Osteocyte (in vitro differentiated cells): ENCODE results near the gene CPB2. TPM values are rescaled to one million over a fixed set of nuclear protein-coding genes. Genes with fewer than 3 reads are reported as not detected.

Source experiments
- DNase-seq: peaks from one replicate; pipeline ENCODE4 v3.0.0; 2021; ENCODE audit warnings: mixed read lengths; ENCODE audit not compliant: unreplicated experiment; ENCODE audit errors: extremely low spot score
- H3K27ac Mint-ChIP-seq: one replicate; pipeline ENCODE4 v1.8.0; 2021; ENCODE audit warnings: mild to moderate bottlenecking, mixed read lengths; ENCODE audit not compliant: unreplicated experiment
- H3K27me3 Mint-ChIP-seq: one replicate; pipeline ENCODE4 v1.8.0; 2021; ENCODE audit warnings: mixed read lengths; ENCODE audit not compliant: unreplicated experiment
- H3K36me3 Mint-ChIP-seq: one replicate; pipeline ENCODE4 v1.8.0; 2021; ENCODE audit warnings: mixed read lengths; ENCODE audit not compliant: unreplicated experiment
- H3K4me1 Mint-ChIP-seq: one replicate; pipeline ENCODE4 v1.8.0; 2021; ENCODE audit warnings: mixed read lengths; ENCODE audit not compliant: unreplicated experiment
- H3K4me3 Mint-ChIP-seq: one replicate; pipeline ENCODE4 v1.8.0; 2021; ENCODE audit warnings: mild to moderate bottlenecking, moderate library complexity, mixed read lengths; ENCODE audit not compliant: unreplicated experiment
- H3K9me3 Mint-ChIP-seq: one replicate; pipeline ENCODE4 v1.8.0; 2021; ENCODE audit warnings: mixed read lengths; ENCODE audit not compliant: unreplicated experiment
- CTCF ChIP-seq: fragments of 200-600 bp; sonication (generic); IDR thresholded peaks from 2 replicates; pipeline ENCODE4 v1.5.0; 2021; ENCODE audit warnings: antibody characterized with exemption, mild to moderate bottlenecking, moderate library complexity
- total RNA-seq: library from RNA; stranded (reverse); gene quantifications from 2 replicates; pipeline ENCODE4 v1.2.1, GENCODE V29; 2021

The CPB2 gene
- total RNA-seq, 1 donor from 2014 or later: not detected

DNA sequence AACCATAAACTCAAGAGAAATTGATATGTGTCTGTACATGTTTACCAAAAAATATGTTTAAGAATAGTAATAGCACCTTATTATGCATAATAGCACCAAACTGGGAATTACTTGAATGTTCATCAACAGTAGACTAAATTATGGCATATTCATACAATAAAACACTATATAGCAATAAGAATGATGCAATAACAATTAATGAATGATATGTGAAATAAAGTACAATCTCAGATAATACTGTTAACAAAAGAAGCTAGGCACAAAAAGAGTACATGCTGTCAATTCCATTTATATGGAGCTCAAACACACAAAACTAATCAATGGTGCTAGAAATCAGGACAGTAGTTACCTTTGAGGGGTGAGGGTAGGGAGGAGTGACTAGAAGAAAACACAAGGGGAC, 88.6 kb downstream of the CPB2 start:
- no peak overlapping the region for H3K4me3 Mint-ChIP-seq
- H3K4me1 Mint-ChIP-seq: no peaks in the 10 kb centered on the region
- no peak for TF ChIP-seq CTCF
- H3K27ac Mint-ChIP-seq: no peak overlapping the region
- H3K36me3 Mint-ChIP-seq: peaks cover 35% of the 10 kb centered on the region
- H3K27me3 Mint-ChIP-seq: no peaks in the 10 kb centered on the region
- no peak for DNase-seq
- H3K9me3 Mint-ChIP-seq: no peaks in the 10 kb centered on the region

GRCh38 chr13:46015366-46015765, 89.5 kb downstream of the CPB2 start:
- Mint-ChIP-seq H3K4me3 (no peak overlapping the region), H3K36me3 (peaks cover 37% of the 10 kb centered on the region), H3K4me1 (no peaks in the 10 kb centered on the region), H3K27me3 (no peaks in the 10 kb centered on the region), H3K27ac (no peak overlapping the region), H3K9me3 (no peaks in the 10 kb centered on the region)
- no peak for DNase-seq
- TF ChIP-seq CTCF: no peak

- H3K27me3 Mint-ChIP-seq: no peaks in the 10 kb centered on the region
- no peak overlapping the region for H3K4me3 Mint-ChIP-seq
- H3K9me3 Mint-ChIP-seq: no peaks in the 10 kb centered on the region
- DNase-seq: no peak
- peaks cover 46% of the 10 kb centered on the region for H3K36me3 Mint-ChIP-seq
- no peak for TF ChIP-seq CTCF
- no peak overlapping the region for H3K27ac Mint-ChIP-seq
- H3K4me1 Mint-ChIP-seq: no peaks in the 10 kb centered on the region
These were observed 92.4 kb downstream of the CPB2 start for GRCh38 chr13:46012404-46012803.

DNA sequence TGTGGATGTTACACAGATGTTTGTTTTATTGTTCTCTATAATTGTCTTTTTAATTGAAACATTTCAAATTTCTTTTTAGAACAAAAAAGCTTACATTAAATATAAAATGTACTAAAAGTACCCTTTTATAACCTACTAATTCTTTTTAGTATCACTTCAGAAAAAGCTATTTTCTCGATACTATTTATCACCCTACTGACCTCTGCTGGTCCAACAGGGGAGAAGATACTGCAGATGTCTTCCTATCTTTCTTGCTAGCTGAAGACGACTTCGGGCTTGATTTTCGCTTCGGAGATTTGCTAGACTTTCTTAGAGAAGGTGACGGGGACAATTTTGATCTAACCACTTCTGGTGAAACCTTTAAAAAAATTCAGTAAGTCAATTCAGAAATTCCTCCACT, 94.7 kb downstream of the CPB2 start:
- peak; percentile 51 for TF ChIP-seq CTCF
- H3K36me3 Mint-ChIP-seq: peaks cover 34% of the 10 kb centered on the region
- no peak for DNase-seq
- H3K27ac Mint-ChIP-seq: no peak overlapping the region
- H3K4me3 Mint-ChIP-seq: no peak overlapping the region
- H3K4me1 Mint-ChIP-seq: no peaks in the 10 kb centered on the region
- no peaks in the 10 kb centered on the region for H3K27me3 Mint-ChIP-seq
- no peaks in the 10 kb centered on the region for H3K9me3 Mint-ChIP-seq

GRCh38 chr13:46008631-46009030, 96.2 kb downstream of the CPB2 start:
- Mint-ChIP-seq H3K36me3 (peaks cover 40% of the 10 kb centered on the region), H3K4me3 (no peak overlapping the region), H3K27me3 (no peaks in the 10 kb centered on the region), H3K9me3 (no peaks in the 10 kb centered on the region), H3K4me1 (no peaks in the 10 kb centered on the region), H3K27ac (no peak overlapping the region)
- no peak for TF ChIP-seq CTCF
- DNase-seq: no peak
